H1 (cell line): ENCODE measurements around the gene MXD1. TPM values are rescaled to one million over a fixed set of nuclear protein-coding genes. Genes with fewer than 3 reads are reported as not detected.

Source experiments
- CTCF ChIA-PET: fragments of 300-600 bp; sonication (Branson Sonifier 250); formaldehyde crosslinking; loops from one replicate; lab custom pipeline; 2021; ENCODE audit not compliant: partially characterized antibody; lab: Charles Lee
- POLR2A ChIA-PET: fragments of 300-600 bp; sonication (Branson Sonifier 250); formaldehyde crosslinking; loops from one replicate; lab custom pipeline; 2021; ENCODE audit warnings: inconsistent platforms; ENCODE audit not compliant: partially characterized antibody; lab: Charles Lee
- DNase-seq, 2 experiments: peaks; one replicate each; pipeline versions ENCODE4 v3.0.0 to v3.0.0-alpha.2; 2010 to 2022; ENCODE audit warnings: low spot score in 2 of 2, low read depth in 1 of 2, mixed read lengths in 1 of 2
- FAIRE-seq: peaks from 2 replicates; lab custom pipeline; 2011; peaks lifted over from hg19 to GRCh38; lab: Jason Lieb, UNC
- H2AFZ ChIP-seq: 2 replicates; pipeline ENCODE4 v1.8.1; 2012; ENCODE audit warnings: low read length, inconsistent platforms
- H2AK5ac ChIP-seq: 2 replicates; pipeline ENCODE4 v1.6.1; 2013; ENCODE audit warnings: low read depth, low read length
- H2BK120ac ChIP-seq: replicated peaks from 2 replicates; pipeline ENCODE3; 2013; ENCODE audit warnings: low read depth, low read length, inconsistent platforms
- H2BK12ac ChIP-seq: 2 replicates; pipeline ENCODE4 v1.6.1; 2013; ENCODE audit warnings: low read depth, low read length
- H2BK15ac ChIP-seq: 2 replicates; pipeline ENCODE4 v1.6.1; 2013; ENCODE audit warnings: low read length
- H2BK20ac ChIP-seq: 2 replicates; pipeline ENCODE4 v1.6.1; 2013; ENCODE audit warnings: low read length
- H2BK5ac ChIP-seq: 2 replicates; pipeline ENCODE4 v1.6.1; 2013; ENCODE audit warnings: low read depth, low read length
- H3K14ac ChIP-seq: 2 replicates; pipeline ENCODE4 v1.6.1; 2013; ENCODE audit warnings: inconsistent platforms; ENCODE audit not compliant: insufficient read length
- H3K18ac ChIP-seq: 2 replicates; pipeline ENCODE4 v1.6.1; 2013; ENCODE audit warnings: low read length; ENCODE audit errors: extremely low read depth
- H3K23ac ChIP-seq: 2 replicates; pipeline ENCODE4 v1.6.1; 2013; ENCODE audit warnings: inconsistent platforms; ENCODE audit not compliant: insufficient read length
- H3K23me2 ChIP-seq: 2 replicates; pipeline ENCODE4 v1.6.1; 2013; ENCODE audit warnings: low read depth, low read length
- H3K27ac ChIP-seq: 2 replicates; pipeline ENCODE4 v1.6.1; 2011; ENCODE audit warnings: low read depth, low read length, inconsistent platforms
- H3K27me3 ChIP-seq, 4 experiments: replicated peaks in 1 of 4; 1 replicate in 1 of 4; 2 replicates in 3 of 4; pipeline versions ENCODE4 v1.6.1 to v1.8.1; 2011 to 2013; ENCODE audit warnings: low read length in 3 of 4, mild to moderate bottlenecking in 3 of 4, inconsistent platforms in 2 of 4, mixed read lengths in 2 of 4, moderate library complexity in 1 of 4; ENCODE audit not compliant: control insufficient read depth in 3 of 4, insufficient read depth in 3 of 4; ENCODE audit errors: extremely low read depth in 1 of 4
- H3K36me3 ChIP-seq, 4 experiments: 2 replicates each; pipeline versions ENCODE4 v1.6.1 to v1.8.1; 2011 to 2013; ENCODE audit warnings: mild to moderate bottlenecking in 4 of 4, low read length in 3 of 4, moderate library complexity in 2 of 4, control low read depth in 1 of 4, inconsistent platforms in 1 of 4; ENCODE audit not compliant: insufficient read depth in 4 of 4, control insufficient read depth in 2 of 4
- H3K4ac ChIP-seq: replicated peaks from 2 replicates; pipeline ENCODE3; 2013; ENCODE audit warnings: low read length, low read depth, mixed read lengths, inconsistent platforms; ENCODE audit not compliant: insufficient read length
- H3K4me1 ChIP-seq, 4 experiments: replicated peaks in 1 of 4; 1 replicate in 1 of 4; 2 replicates in 3 of 4; pipeline versions ENCODE4 v1.6.1 to v1.8.1; 2011 to 2013; ENCODE audit warnings: low read length in 3 of 4, inconsistent platforms in 2 of 4, mixed read lengths in 1 of 4; ENCODE audit not compliant: insufficient read depth in 4 of 4, control insufficient read depth in 3 of 4
- H3K4me2 ChIP-seq, 2 experiments: 2 replicates each; pipeline versions ENCODE4 v1.6.1 to v1.8.1; 2011 to 2013; ENCODE audit warnings: low read depth in 2 of 2, low read length in 2 of 2, control low read depth in 1 of 2, inconsistent platforms in 1 of 2, mild to moderate bottlenecking in 1 of 2; ENCODE audit not compliant: insufficient read depth in 1 of 2
- H3K4me3 ChIP-seq, 4 experiments: fragments of 200-600, 300-600 bp in 1 of 4; sonication (generic), shearing (Covaris generic), sonication (Bioruptor Twin) in 1 of 4; 2 replicates each; pipeline versions ENCODE4 v1.5.1 to v1.8.1; 2011 to 2016; ENCODE audit warnings: low read length in 4 of 4, low read depth in 3 of 4, control low read depth in 2 of 4, inconsistent platforms in 2 of 4, mild to moderate bottlenecking in 2 of 4, mixed read lengths in 1 of 4, moderate library complexity in 1 of 4; ENCODE audit not compliant: insufficient read depth in 2 of 4; ENCODE audit errors: extremely low read depth in 1 of 4
- H3K56ac ChIP-seq: replicated peaks from 2 replicates; pipeline ENCODE3; 2013; ENCODE audit warnings: low read depth, mild to moderate bottlenecking, mixed read lengths, low read length, inconsistent platforms; ENCODE audit not compliant: insufficient read length
- H3K79me1 ChIP-seq: 2 replicates; pipeline ENCODE4 v1.6.1; 2013; ENCODE audit warnings: low read depth, low read length, control low read depth
- H3K79me2 ChIP-seq, 2 experiments: 2 replicates each; pipeline versions ENCODE4 v1.6.1 to v1.8.1; 2012 to 2013; ENCODE audit warnings: low read length in 2 of 2, mild to moderate bottlenecking in 2 of 2, inconsistent platforms in 1 of 2; ENCODE audit not compliant: insufficient read depth in 2 of 2, control insufficient read depth in 1 of 2
- H3K9ac ChIP-seq, 4 experiments: replicated peaks in 1 of 4; 1 replicate in 1 of 4; 2 replicates in 3 of 4; pipeline versions ENCODE4 v1.6.1 to v1.8.1; 2011 to 2013; ENCODE audit warnings: low read depth in 3 of 4, low read length in 3 of 4, control low read depth in 2 of 4, mild to moderate bottlenecking in 2 of 4, moderate library complexity in 2 of 4, inconsistent platforms in 1 of 4; ENCODE audit errors: extremely low read depth in 1 of 4
- H3K9me3 ChIP-seq, 2 experiments: 2 replicates each; pipeline versions ENCODE4 v1.6.1 to v1.8.1; 2012 to 2013; ENCODE audit warnings: mild to moderate bottlenecking in 2 of 2, moderate library complexity in 2 of 2, control low read depth in 1 of 2, inconsistent platforms in 1 of 2, low read depth in 1 of 2, low read length in 1 of 2, mixed read lengths in 1 of 2; ENCODE audit not compliant: insufficient read depth in 2 of 2
- H4K20me1 ChIP-seq, 2 experiments: replicated peaks in 1 of 2; 2 replicates each; pipeline versions ENCODE3 to v1.8.1; 2011 to 2013; ENCODE audit warnings: inconsistent platforms in 2 of 2, low read length in 2 of 2, mild to moderate bottlenecking in 1 of 2; ENCODE audit not compliant: insufficient read depth in 2 of 2, control insufficient read depth in 1 of 2
- H4K5ac ChIP-seq: 2 replicates; pipeline ENCODE4 v1.6.1; 2013; ENCODE audit warnings: low read length, low read depth, mixed read lengths, inconsistent platforms; ENCODE audit not compliant: insufficient read length
- H4K8ac ChIP-seq: 2 replicates; pipeline ENCODE4 v1.8.0; 2013; ENCODE audit warnings: mild to moderate bottlenecking, moderate library complexity, low read length, inconsistent platforms; ENCODE audit not compliant: insufficient read depth; ENCODE audit errors: extremely low read depth
- H4K91ac ChIP-seq: replicated peaks from 2 replicates; pipeline ENCODE3; 2013; ENCODE audit warnings: low read length, mixed read lengths, inconsistent platforms; ENCODE audit not compliant: insufficient read length
- ATF3 ChIP-seq: IDR thresholded peaks from 2 replicates; pipeline ENCODE4 v1.6.1; 2011; ENCODE audit warnings: low read depth, mild to moderate bottlenecking, low read length; ENCODE audit not compliant: insufficient read depth
- CHD2 ChIP-seq: IDR thresholded peaks from 2 replicates; pipeline ENCODE4 v1.6.1; 2012; ENCODE audit warnings: low read length, improper control_type of control experiment
- CREB1 ChIP-seq: IDR thresholded peaks from 2 replicates; pipeline ENCODE4 v1.6.1; 2012; ENCODE audit warnings: inconsistent platforms
- CTCF ChIP-seq, 3 experiments: IDR thresholded peaks; 1 replicate in 2 of 3; 2 replicates in 1 of 3; pipeline versions ENCODE4 v1.5.1 to v1.6.1; 2011; ENCODE audit warnings: low read length in 3 of 3, mild to moderate bottlenecking in 3 of 3, inconsistent platforms in 2 of 3, low read depth in 1 of 3, moderate library complexity in 1 of 3; ENCODE audit not compliant: insufficient read depth in 1 of 3; ENCODE audit errors: control extremely low read depth in 1 of 3
- HDAC2 ChIP-seq, 2 experiments: fragments of 300-600 bp in 1 of 2; sonication (generic) in 1 of 2; IDR thresholded peaks; 2 replicates each; pipeline ENCODE4 v1.6.1; 2011 to 2012; ENCODE audit warnings: low read depth in 2 of 2, low read length in 2 of 2, mild to moderate bottlenecking in 2 of 2, moderate library complexity in 2 of 2, borderline replicate concordance in 1 of 2, inconsistent platforms in 1 of 2
- POLR2AphosphoS5 ChIP-seq: IDR thresholded peaks from 2 replicates; pipeline ENCODE4 v1.6.1; 2011; ENCODE audit warnings: low read depth, low read length
- POU5F1 ChIP-seq: IDR thresholded peaks from 2 replicates; pipeline ENCODE4 v1.6.1; 2011; ENCODE audit warnings: low read depth, mild to moderate bottlenecking, low read length, moderate library complexity
- TAF7 ChIP-seq: optimal IDR thresholded peaks from 2 replicates; pipeline ENCODE3; 2011; ENCODE audit warnings: low read depth, mild to moderate bottlenecking, inconsistent platforms, low read length, moderate library complexity, borderline replicate concordance
- ZNF274 ChIP-seq: IDR thresholded peaks from 2 replicates; pipeline ENCODE4 v1.7.0; 2012; ENCODE audit warnings: low read length, borderline replicate concordance; ENCODE audit errors: extremely low read depth
- WGBS, 2 experiments: shearing (Covaris generic) in 1 of 2; methylation state at CpG; one replicate each; pipeline versions ENCODE4 v1.1.6 to v1.1.7; 2013 to 2015; ENCODE audit warnings: low lambda C conversion rate in 2 of 2, mixed read lengths in 2 of 2, inconsistent platforms in 1 of 2, low coverage in 1 of 2, missing lambda C conversion rate in 1 of 2; ENCODE audit not compliant: insufficient replicate concordance in 2 of 2, insufficient coverage in 1 of 2, insufficient read length in 1 of 2; ENCODE audit errors: extremely low coverage in 1 of 2, missing lambda C conversion rate in 1 of 2; 5-methylcytosine and 5-hydroxymethylcytosine counted together
- polyA plus RNA-seq, 7 experiments: library from polyadenylated mRNA; depleted of rRNA in 3 of 7; stranded (reverse) in 5 of 7; unstranded in 2 of 7; fragments of >200 nt in 5 of 7; fragments of 200-250 nt in 2 of 7; gene quantifications; 1 replicate in 5 of 7; 2 replicates in 1 of 7; 4 replicates in 1 of 7; pipeline versions ENCODE4 v1.2.1 to v1.2.3, GENCODE V29; 2011 to 2013; ENCODE audit warnings: missing spikeins in 2 of 7, mixed read lengths in 2 of 7
- total RNA-seq: library from RNA; stranded (reverse); fragmentation: NEBNext Ultra II Directional; extraction: Animal tissue kit (Norgen Biotek cat#: 25700); gene quantifications from 2 replicates; pipeline ENCODE4 v1.2.1, GENCODE V29; 2021

Gene MXD1
- total and polyA plus RNA-seq, 2 of the 8 experiments (the other 6 are each of a cell fraction or from before 2014, with no cell fraction given), result 1.6 to 2.6 TPM

GRCh38 chr2:69977906-69978482, 63.1 kb downstream of the MXD1 start:
- Histone ChIP-seq H3K18ac (no peak overlapping the region), H3K27ac (no peak overlapping the region), H3K79me2 (no peaks in the 10 kb centered on the region), H2BK12ac (no peak overlapping the region), H3K9ac (no peak overlapping the region), H3K9me3 (no peaks in the 10 kb centered on the region), H3K4ac (no peak overlapping the region), H2AFZ (no peak overlapping the region), H3K14ac (no peak overlapping the region), H3K23me2 (peaks cover 2% of the 10 kb centered on the region; the same call in 1 of the 2 replicates), H4K8ac (peak overlapping the region; percentile 35; the same call in 1 of the 2 replicates), H3K56ac (no peak overlapping the region), H4K20me1 (no peaks in the 10 kb centered on the region), H2AK5ac (no peak overlapping the region), H2BK5ac (no peak overlapping the region), H2BK15ac (no peak overlapping the region), H3K27me3 (no peaks in the 10 kb centered on the region), H3K79me1 (no peaks in the 10 kb centered on the region), H2BK20ac (no peak overlapping the region), H3K23ac (no peak overlapping the region), H3K36me3 (no peaks in the 10 kb centered on the region), H4K5ac (no peak overlapping the region), H3K4me3 (no peak overlapping the region), H3K4me2 (no peak overlapping the region), H3K4me1 (peaks cover 0 to 4% (median 3%) of the 10 kb centered on the region in 4 experiments; a peak in 4 of 7 replicates), H4K91ac (no peak overlapping the region), H2BK120ac (no peak overlapping the region)
- ChIA-PET CTCF (interaction anchor here (1.3 kb wide), 1 partner anchor 19 kb away, joined by 4 read pairs; no protein-coding TSS in a partner anchor), POLR2A (interaction anchor here (1.9 kb wide), 1 partner anchor 13 kb away, joined by 5 read pairs; no protein-coding TSS in a partner anchor)
- no peak for FAIRE-seq
- no peak for DNase-seq
- WGBS, 2 experiments, result 86% methylated on average over 4 of the region's 4 CpGs; no CpG with 5 or more reads in 1 of the 2 experiments
- no peak for TF ChIP-seq CHD2
- TF ChIP-seq POLR2AphosphoS5, result no peak
- TF ChIP-seq POU5F1, result no peak
- TF ChIP-seq CTCF (IDR thresholded peaks at IDR 0.05; ENCODE audit: control extremely low read depth in 1 of 3, insufficient read depth in 1 of 3, low read depth in 1 of 3, low read length in 3 of 3), result no peak
- TF ChIP-seq ZNF274, result no peak
- no peak for TF ChIP-seq CREB1
- TF ChIP-seq TAF7, result no peak
- TF ChIP-seq HDAC2 (IDR thresholded peaks at IDR 0.05; ENCODE audit: borderline replicate concordance in 1 of 2, low read depth in 2 of 2, low read length in 2 of 2), result no peak
- no peak for TF ChIP-seq ATF3
